HG03354 (cell line): ENCODE measurements around the gene GDF2.

Experiments
- ATAC-seq: cut with Tn5 transposase; IDR thresholded peaks from one replicate; pipeline ENCODE4 v1.9.1; 2021; ENCODE audit warnings: mild to moderate bottlenecking; ENCODE audit not compliant: unreplicated experiment, poor library complexity, severe bottlenecking

The GDF2 gene

GRCh38 chr10:47309408-47310089 is 12.7 kb upstream of the GDF2 start:
- ATAC-seq: no peak

- no peak for ATAC-seq
Observed at GRCh38 chr10:47310090-47310505, 12.2 kb upstream of the GDF2 start.

DNA sequence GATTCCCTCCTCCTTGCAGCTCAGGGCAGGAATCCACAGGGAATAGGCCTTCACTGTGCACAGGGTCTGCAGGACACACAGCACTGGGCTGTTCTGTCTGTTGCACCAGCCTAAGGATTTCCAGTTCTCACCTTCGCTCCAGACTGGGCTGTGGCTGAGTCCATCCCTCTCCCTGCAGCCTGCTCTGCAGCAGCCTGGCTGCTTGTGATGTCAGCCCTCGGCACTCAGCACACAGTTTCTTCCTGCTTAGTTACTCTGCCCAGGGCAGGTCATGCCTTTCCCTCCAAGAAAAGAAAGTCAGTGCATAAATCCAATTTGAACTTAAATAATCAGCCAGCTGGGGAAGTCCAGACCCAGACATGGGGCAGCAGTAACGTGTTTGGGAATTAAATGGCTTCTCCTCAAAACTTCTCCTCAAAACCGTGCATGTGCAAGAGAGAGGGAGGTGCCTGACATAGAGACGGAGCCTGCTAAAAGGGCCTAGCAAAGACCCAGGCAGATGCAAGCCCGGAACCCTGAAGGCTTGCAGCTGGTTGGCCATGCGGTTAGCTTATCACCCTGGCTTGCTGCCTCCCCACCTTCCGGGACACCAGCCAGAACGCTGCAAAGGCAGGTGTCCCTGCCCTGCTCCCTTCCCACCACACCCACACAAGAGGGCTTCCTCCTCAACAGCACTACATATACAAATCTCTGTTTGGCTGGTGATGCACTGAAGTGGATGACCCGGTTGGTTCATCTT is 10.9 kb upstream of the GDF2 start:
- no peak for ATAC-seq

- peak; percentile 62 for ATAC-seq
Observed at GRCh38 chr10:47311932-47312662, 10.2 kb upstream of the GDF2 start.

- no peak for ATAC-seq
Observed at GRCh38 chr10:47312663-47312995, 9.6 kb upstream of the GDF2 start.

DNA sequence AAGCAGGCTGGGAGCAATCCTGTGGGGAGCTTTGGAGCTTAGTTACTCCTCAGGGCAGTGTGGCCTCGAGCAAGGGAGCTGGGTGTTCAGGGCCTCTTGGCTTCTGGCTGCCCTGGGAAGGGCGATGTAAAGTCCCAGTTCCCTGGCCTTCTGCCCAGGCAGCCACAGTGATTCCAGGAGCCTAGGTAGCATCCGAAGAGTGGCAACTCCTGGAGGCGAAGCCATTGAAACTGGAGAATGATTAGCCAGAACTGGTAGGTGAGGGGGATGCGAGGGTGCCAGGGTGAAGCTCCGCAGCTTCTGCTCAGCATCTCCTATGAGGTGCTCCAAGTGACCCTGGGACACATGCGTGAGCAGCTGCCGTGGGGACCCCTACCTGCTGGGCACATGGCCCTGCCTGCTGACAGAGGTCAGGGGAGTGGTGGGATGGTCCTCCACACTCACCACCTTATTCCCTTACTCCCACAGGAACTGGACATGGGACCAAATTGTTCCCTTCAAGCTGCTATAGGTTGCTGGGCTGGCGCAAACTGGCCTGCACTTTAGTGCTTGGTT is 7.8 kb upstream of the GDF2 start:
- no peak for ATAC-seq

- ATAC-seq: no peak
Observed at GRCh38 chr10:47315421-47315820, 6.8 kb upstream of the GDF2 start.

GRCh38 chr10:47316131-47316530 is 6.1 kb upstream of the GDF2 start:
- ATAC-seq: no peak

GRCh38 chr10:47317251-47317650 is 5.0 kb upstream of the GDF2 start:
- no peak for ATAC-seq

DNA sequence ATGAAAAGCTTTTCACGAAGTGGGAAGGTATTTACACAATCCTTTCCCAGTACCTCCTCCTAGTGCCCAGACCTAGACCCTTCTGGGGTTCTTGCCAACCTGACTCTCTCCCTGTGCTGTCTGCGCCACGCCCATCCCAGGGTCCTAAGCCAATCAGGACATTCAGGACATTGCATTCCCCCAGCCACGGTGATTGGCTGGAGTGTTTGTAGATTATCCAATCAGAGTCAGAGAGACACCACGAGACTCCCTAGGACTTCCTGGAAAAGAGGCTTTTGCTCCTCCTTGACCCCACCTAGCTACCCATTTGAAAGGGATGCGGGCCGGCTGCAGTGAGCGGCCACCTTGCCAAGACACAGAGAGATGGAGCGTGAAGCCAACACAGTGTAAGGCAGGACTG is 3.5 kb upstream of the GDF2 start:
- ATAC-seq: no peak

GRCh38 chr10:47319784-47320183 is 2.5 kb upstream of the GDF2 start:
- ATAC-seq: no peak

- ATAC-seq: no peak
Observed at GRCh38 chr10:47320812-47321211, 1.4 kb upstream of the GDF2 start.

GRCh38 chr10:47321521-47322195 is 596 bp upstream of the GDF2 start:
- no peak for ATAC-seq

DNA sequence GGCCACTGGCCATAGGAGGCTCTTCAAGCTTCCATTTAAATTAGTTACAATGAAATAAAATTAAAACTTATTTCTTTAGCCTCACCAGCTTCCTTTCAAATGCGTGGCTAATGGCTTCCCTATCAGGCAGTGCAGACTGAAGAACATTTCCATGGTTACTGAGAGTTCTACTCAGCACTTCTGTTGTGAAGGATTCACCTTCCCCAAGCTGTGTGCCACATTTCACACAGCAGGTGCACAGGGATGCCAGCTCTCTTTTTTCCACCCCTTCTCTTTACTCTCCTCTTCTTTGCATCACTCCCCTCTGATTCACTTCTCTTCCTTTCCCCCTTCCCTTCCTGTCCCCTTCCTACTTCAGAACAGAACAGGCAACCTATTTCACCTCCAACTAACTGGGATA is 833 bp downstream of the GDF2 start:
- ATAC-seq: no peak

DNA sequence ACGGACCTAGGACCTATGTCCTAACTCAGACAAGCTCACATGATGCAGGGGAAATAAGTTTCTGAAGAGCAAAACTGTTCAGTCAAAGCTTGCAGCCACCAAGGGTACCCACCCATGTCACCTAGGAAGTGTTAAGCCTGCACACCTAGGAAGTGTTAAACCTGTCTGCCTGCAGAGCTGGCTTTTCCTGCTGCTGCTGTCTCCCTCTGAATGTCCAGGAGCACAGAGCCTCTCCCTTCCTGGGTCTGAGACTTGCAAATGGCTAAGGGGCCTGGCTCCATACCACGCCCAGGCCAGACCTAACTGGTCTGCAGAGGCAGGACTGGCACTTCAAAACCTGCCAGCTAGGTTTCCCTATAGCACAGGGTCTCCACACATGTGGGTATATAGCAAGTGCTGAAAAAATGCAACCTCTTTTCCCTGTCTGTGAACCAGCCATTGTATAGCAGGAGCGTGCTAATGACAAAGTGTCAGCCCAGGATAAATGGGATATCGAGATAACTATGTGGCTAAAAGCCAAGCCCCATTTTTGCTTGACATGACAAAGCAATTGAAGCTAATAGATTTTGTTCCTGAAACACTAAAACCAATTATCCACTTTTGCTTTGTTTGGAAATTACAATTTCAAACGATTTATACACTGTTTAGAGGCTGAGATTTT is 1.5 kb downstream of the GDF2 start:
- ATAC-seq: no peak

DNA sequence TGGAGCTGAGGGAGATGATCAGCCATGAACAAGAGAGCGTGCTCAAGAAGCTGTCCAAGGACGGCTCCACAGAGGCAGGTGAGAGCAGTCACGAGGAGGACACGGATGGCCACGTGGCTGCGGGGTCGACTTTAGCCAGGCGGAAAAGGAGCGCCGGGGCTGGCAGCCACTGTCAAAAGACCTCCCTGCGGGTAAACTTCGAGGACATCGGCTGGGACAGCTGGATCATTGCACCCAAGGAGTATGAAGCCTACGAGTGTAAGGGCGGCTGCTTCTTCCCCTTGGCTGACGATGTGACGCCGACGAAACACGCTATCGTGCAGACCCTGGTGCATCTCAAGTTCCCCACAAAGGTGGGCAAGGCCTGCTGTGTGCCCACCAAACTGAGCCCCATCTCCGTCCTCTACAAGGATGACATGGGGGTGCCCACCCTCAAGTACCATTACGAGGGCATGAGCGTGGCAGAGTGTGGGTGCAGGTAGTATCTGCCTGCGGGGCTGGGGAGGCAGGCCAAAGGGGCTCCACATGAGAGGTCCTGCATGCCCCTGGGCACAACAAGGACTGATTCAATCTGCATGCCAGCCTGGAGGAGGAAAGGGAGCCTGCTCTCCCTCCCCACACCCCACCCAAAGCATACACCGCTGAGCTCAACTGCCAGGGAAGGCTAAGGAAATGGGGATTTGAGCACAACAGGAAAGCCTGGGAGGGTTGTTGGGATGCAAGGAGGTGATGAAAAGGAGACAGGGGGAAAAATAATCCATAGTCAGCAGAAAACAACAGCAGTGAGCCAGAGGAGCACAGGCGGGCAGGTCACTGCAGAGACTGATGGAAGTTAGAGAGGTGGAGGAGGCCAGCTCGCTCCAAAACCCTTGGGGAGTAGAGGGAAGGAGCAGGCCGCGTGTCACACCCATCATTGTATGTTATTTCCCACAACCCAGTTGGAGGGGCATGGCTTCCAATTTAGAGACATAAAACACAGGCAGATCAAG is 3.3 kb downstream of the GDF2 start:
- no peak for ATAC-seq

DNA sequence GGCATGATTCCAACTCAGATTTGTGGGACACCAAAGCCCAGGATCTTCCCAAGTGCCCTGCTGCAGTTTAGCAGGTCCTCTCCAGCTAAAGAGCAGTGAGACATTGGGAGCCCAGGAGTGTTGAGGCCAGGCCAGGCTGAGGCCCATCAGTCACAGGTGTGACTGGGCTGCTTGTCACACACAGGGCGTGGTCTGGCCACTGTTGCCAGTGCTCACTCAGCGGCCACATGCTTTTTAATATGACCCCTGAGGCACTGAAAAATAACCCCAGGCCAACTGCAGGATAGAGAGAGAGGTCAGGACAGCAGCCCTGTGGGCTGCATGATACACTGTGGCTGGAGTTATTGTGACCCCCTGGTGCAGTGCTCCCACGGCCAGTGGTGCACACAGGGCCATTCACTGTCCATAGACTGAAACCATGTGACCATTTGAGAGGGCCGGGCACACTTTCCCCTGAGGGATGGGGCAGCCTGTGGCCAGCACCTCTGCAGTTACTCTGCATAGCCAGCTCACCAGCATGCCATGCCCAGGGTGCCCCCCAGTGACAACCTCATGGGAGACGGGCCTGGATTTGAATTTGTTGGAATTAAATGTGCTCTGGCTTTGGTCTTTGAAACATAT is 4.2 kb downstream of the GDF2 start:
- ATAC-seq: no peak

DNA sequence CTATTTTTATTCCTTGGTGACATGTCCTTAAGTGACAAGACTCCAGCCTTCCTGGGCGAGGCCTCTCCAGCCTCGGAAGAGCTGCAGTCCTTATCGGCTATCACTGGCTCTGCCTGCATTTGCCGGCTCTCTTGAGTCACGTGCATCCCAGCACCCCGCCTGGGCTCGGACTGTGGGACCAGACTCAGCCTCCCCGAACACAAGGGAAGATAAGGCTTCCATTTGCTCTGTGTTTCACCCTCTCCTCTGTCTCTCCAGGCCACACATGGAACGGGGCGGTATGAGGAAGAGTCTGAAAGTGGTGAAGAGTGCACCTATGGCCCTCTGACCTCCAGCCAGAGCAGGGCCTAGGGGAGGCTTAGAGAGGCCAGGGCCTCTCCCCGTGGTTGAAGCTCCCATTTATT is 4.7 kb downstream of the GDF2 start:
- no peak for ATAC-seq
